ENCODE measurements around the gene WDR91.

- TF ChIP-seq, protein P1, sequence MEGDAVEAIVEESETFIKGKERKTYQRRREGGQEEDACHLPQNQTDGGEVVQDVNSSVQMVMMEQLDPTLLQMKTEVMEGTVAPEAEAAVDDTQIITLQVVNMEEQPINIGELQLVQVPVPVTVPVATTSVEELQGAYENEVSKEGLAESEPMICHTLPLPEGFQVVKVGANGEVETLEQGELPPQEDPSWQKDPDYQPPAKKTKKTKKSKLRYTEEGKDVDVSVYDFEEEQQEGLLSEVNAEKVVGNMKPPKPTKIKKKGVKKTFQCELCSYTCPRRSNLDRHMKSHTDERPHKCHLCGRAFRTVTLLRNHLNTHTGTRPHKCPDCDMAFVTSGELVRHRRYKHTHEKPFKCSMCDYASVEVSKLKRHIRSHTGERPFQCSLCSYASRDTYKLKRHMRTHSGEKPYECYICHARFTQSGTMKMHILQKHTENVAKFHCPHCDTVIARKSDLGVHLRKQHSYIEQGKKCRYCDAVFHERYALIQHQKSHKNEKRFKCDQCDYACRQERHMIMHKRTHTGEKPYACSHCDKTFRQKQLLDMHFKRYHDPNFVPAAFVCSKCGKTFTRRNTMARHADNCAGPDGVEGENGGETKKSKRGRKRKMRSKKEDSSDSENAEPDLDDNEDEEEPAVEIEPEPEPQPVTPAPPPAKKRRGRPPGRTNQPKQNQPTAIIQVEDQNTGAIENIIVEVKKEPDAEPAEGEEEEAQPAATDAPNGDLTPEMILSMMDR (IDR thresholded peaks at IDR 0.05) = no peak
- TF ChIP-seq POLR2AphosphoS5 (IDR thresholded peaks at IDR 0.05) (no peak), POLR2A (IDR thresholded peaks at IDR 0.05) (no peak)
Observed at GRCh38 chr7:135183478-135183877, 27.8 kb downstream of the WDR91 start.
